Duodenal mucosa (tissue), 2 donors: ENCODE data around the gene THBS1.

Experiments
- H3K27ac ChIP-seq: one replicate; pipeline ENCODE4 v1.7.0; 2013; ENCODE audit warnings: low read depth, low read length
- H3K27me3 ChIP-seq, 2 donors: one replicate each; pipeline ENCODE4 v1.7.0; 2013; ENCODE audit warnings: low read length in 2 of 2, control low read depth in 1 of 2; ENCODE audit not compliant: insufficient read depth in 2 of 2, control insufficient read depth in 1 of 2
- H3K36me3 ChIP-seq, 2 donors: one replicate each; pipeline ENCODE4 v1.7.0; 2013; ENCODE audit warnings: low read length in 2 of 2, control low read depth in 1 of 2; ENCODE audit not compliant: insufficient read depth in 2 of 2, control insufficient read depth in 1 of 2
- H3K4me1 ChIP-seq, 2 donors: one replicate each; pipeline ENCODE4 v1.7.0; 2013; ENCODE audit warnings: low read length in 2 of 2, control low read depth in 1 of 2; ENCODE audit not compliant: insufficient read depth in 2 of 2, control insufficient read depth in 1 of 2
- H3K4me3 ChIP-seq, 2 donors: one replicate each; pipeline ENCODE4 v1.7.0; 2013; ENCODE audit warnings: low read length in 2 of 2, low read depth in 1 of 2
- H3K9ac ChIP-seq, 2 donors: one replicate each; pipeline ENCODE4 v1.7.0; 2013; ENCODE audit warnings: low read length in 2 of 2, low read depth in 1 of 2
- H3K9me3 ChIP-seq, 2 donors: one replicate each; pipeline ENCODE4 v1.7.0; 2013; ENCODE audit warnings: low read length in 2 of 2, control low read depth in 1 of 2; ENCODE audit not compliant: control insufficient read depth in 1 of 2

Gene THBS1

GRCh38 chr15:39549912-39550311, 31.0 kb upstream of the THBS1 start:
- Histone ChIP-seq H3K4me1 (peaks cover 0 to 4% of the 10 kb centered on the region in 2 donors), H3K9me3 (peaks cover 5 to 8% of the 10 kb centered on the region in 2 donors), H3K9ac (no peak overlapping the region), H3K36me3 (no peaks in the 10 kb centered on the region), H3K27ac (no peak overlapping the region), H3K4me3 (no peak overlapping the region), H3K27me3 (no peaks in the 10 kb centered on the region)

- no peak overlapping the region for H3K27ac ChIP-seq
- H3K9ac ChIP-seq, result no peak overlapping the region
- H3K4me1 ChIP-seq, result peaks cover 0 to 4% of the 10 kb centered on the region in 2 donors
- no peak overlapping the region for H3K4me3 ChIP-seq
- H3K27me3 ChIP-seq, result no peaks in the 10 kb centered on the region
- H3K9me3 ChIP-seq, result no peaks in the 10 kb centered on the region
- no peaks in the 10 kb centered on the region for H3K36me3 ChIP-seq
Observed at GRCh38 chr15:39551476-39551875, 29.4 kb upstream of the THBS1 start.

- Histone ChIP-seq H3K9ac (no peak overlapping the region), H3K4me1 (peaks cover 0 to 4% of the 10 kb centered on the region in 2 donors), H3K4me3 (no peak overlapping the region)
Observed at GRCh38 chr15:39552556-39552955, 28.3 kb upstream of the THBS1 start.

GRCh38 chr15:39553947-39554693, 26.8 kb upstream of the THBS1 start:
- Histone ChIP-seq H3K4me3 (no peak overlapping the region), H3K4me1 (peaks cover 0 to 4% of the 10 kb centered on the region in 2 donors), H3K36me3 (no peaks in the 10 kb centered on the region), H3K9me3 (no peaks in the 10 kb centered on the region), H3K27ac (no peak overlapping the region), H3K27me3 (no peaks in the 10 kb centered on the region), H3K9ac (no peak overlapping the region)

More at GRCh38 chr15:39552556-39552955, 28.3 kb upstream of the THBS1 start:
- H3K27me3 ChIP-seq, result no peaks in the 10 kb centered on the region
- H3K27ac ChIP-seq, result no peak overlapping the region
- H3K36me3 ChIP-seq, result no peaks in the 10 kb centered on the region
- H3K9me3 ChIP-seq, result no peaks in the 10 kb centered on the region

GRCh38 chr15:39554746-39555387, 26.0 kb upstream of the THBS1 start:
- no peaks in the 10 kb centered on the region for H3K9me3 ChIP-seq

GRCh38 chr15:39555885-39556284, 25.0 kb upstream of the THBS1 start:
- Histone ChIP-seq H3K27me3 (no peaks in the 10 kb centered on the region), H3K9me3 (no peaks in the 10 kb centered on the region), H3K4me1 (peaks cover 0 to 4% of the 10 kb centered on the region in 2 donors), H3K36me3 (no peaks in the 10 kb centered on the region), H3K9ac (no peak overlapping the region), H3K4me3 (no peak overlapping the region), H3K27ac (no peak overlapping the region)

More at GRCh38 chr15:39554746-39555387, 26.0 kb upstream of the THBS1 start:
- no peaks in the 10 kb centered on the region for H3K27me3 ChIP-seq
- no peak overlapping the region for H3K27ac ChIP-seq
- H3K9ac ChIP-seq, result no peak overlapping the region
- peaks cover 0 to 4% of the 10 kb centered on the region in 2 donors for H3K4me1 ChIP-seq
- H3K36me3 ChIP-seq, result no peaks in the 10 kb centered on the region
- no peak overlapping the region for H3K4me3 ChIP-seq

- peaks cover 0 to 4% of the 10 kb centered on the region in 2 donors for H3K4me1 ChIP-seq
- no peak overlapping the region for H3K27ac ChIP-seq
- H3K9ac ChIP-seq, result no peak overlapping the region
- H3K9me3 ChIP-seq, result no peaks in the 10 kb centered on the region
- no peaks in the 10 kb centered on the region for H3K27me3 ChIP-seq
- H3K4me3 ChIP-seq, result no peak overlapping the region
- H3K36me3 ChIP-seq, result no peaks in the 10 kb centered on the region
Observed at GRCh38 chr15:39556461-39556860, 24.4 kb upstream of the THBS1 start.

- no peaks in the 10 kb centered on the region for H3K9me3 ChIP-seq
- peaks cover 0 to 4% of the 10 kb centered on the region in 2 donors for H3K4me1 ChIP-seq
- H3K9ac ChIP-seq, result no peak overlapping the region
- H3K36me3 ChIP-seq, result no peaks in the 10 kb centered on the region
- H3K27me3 ChIP-seq, result no peaks in the 10 kb centered on the region
- no peak overlapping the region for H3K27ac ChIP-seq
- no peak overlapping the region for H3K4me3 ChIP-seq
Observed at GRCh38 chr15:39558421-39558820, 22.5 kb upstream of the THBS1 start.

GRCh38 chr15:39564972-39565665, 15.8 kb upstream of the THBS1 start:
- no peaks in the 10 kb centered on the region for H3K4me1 ChIP-seq
- H3K9ac ChIP-seq, result no peak overlapping the region
- H3K9me3 ChIP-seq, result no peaks in the 10 kb centered on the region
- no peak overlapping the region for H3K27ac ChIP-seq
- no peak overlapping the region for H3K4me3 ChIP-seq
- H3K27me3 ChIP-seq, result peaks cover 0 to 2% of the 10 kb centered on the region in 2 donors
- no peaks in the 10 kb centered on the region for H3K36me3 ChIP-seq

GRCh38 chr15:39565851-39566250, 15.0 kb upstream of the THBS1 start:
- Histone ChIP-seq H3K4me3 (no peak overlapping the region), H3K36me3 (no peaks in the 10 kb centered on the region), H3K27me3 (peaks cover 0 to 2% of the 10 kb centered on the region in 2 donors), H3K4me1 (no peaks in the 10 kb centered on the region), H3K9me3 (no peaks in the 10 kb centered on the region), H3K27ac (no peak overlapping the region), H3K9ac (no peak overlapping the region)
